HFF-Myc (cell line): ENCODE results near the gene DIAPH3.

Experiments
- DNase-seq: peaks from one replicate; pipeline ENCODE4 v3.0.0-alpha.2; 2011; ENCODE audit warnings: low read depth; ENCODE audit errors: extremely low read depth
- H3K4me3 ChIP-seq: replicated peaks from 2 replicates; pipeline ENCODE4 v1.5.1; 2011; ENCODE audit warnings: low read depth, mild to moderate bottlenecking, control low read depth, low read length
- CTCF ChIP-seq: IDR thresholded peaks from 2 replicates; pipeline ENCODE4 v1.5.1; 2012; ENCODE audit warnings: mild to moderate bottlenecking, low read depth, low read length, control low read depth; ENCODE audit errors: missing control alignments

Gene DIAPH3

GRCh38 chr13:60120617-60121336 is 43.0 kb downstream of the DIAPH3 start:
- H3K4me3 ChIP-seq: no peak overlapping the region
- TF ChIP-seq CTCF: no peak
- no peak for DNase-seq

DNA sequence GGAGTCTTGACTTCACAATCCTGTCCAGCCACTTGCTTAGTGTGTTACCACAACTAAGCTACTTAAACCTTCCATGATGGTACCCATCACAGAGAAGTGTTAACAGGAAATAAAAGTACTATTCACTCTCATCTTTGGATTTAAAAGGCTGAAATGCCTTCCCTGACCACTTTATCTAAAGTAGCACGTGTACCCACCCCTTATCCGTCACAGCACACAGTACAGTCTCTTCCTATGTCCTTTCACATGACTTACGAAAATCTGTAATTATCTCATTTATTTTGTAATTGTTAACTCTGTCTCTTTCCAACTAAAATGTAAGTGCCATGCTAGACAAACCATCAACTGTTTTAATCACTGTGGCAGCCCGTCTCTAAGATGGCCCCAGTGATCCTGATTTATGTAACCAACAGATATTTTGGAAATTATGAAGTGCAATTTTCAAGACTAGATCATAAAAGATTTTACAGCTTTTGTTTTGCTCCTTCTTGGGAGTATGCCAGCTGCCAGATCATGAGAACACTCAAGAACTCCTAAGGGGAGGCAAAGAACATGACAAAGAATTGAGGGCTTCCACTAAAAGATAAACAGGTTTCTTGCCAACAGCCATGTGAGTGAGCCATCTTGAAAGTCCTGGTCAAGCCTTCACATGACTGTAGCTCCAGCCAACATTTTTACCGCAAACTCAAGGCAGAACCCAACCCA is 44.9 kb downstream of the DIAPH3 start:
- H3K4me3 ChIP-seq: no peak overlapping the region
- DNase-seq: no peak
- TF ChIP-seq CTCF: no peak

- no peak for TF ChIP-seq CTCF
- no peak for DNase-seq
- H3K4me3 ChIP-seq: no peak overlapping the region
These were observed 49.2 kb downstream of the DIAPH3 start for GRCh38 chr13:60114499-60115028.

- no peak for DNase-seq
- no peak overlapping the region for H3K4me3 ChIP-seq
- no peak for TF ChIP-seq CTCF
These were observed 51.0 kb downstream of the DIAPH3 start for GRCh38 chr13:60112771-60113170.

DNA sequence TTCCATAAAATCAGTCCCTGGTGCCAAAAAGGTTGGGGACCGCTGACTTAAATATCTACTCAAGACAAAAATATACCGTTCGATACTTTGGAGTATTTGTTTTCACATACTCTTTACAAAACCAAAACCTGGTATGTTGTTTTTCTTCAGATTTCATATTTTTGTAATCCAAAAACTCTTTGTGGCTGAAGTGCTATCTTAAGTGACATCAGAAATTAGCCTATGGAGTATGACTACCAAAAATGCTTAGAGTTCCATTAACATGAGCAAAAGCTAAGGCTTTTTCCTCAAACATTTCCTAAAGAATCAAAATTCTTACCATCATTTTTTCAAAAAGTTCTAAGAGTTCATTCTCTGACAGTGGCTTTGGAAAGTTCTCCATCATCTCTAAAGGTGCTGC is 52.0 kb downstream of the DIAPH3 start:
- no peak for DNase-seq
- H3K4me3 ChIP-seq: no peak overlapping the region
- no peak for TF ChIP-seq CTCF

DNA sequence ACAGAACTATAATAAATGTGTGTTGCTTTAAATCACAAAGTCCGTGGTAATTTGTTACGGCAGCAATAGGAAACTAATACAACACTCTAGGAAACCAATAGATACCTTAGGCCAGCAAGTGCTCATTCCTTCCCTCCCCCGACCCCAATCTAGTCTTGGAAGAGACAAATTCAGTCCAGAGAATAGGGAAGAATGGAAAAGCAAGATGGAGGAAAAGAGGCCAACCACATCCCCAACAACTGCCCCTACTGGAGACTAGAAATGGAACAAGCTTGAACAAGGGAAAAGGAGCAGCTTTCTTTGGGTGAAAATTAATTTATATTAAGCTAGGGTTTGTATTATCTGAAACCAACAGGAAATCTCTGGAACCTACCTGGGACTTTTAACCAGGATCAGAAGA is 54.4 kb downstream of the DIAPH3 start:
- no peak for DNase-seq
- no peak for TF ChIP-seq CTCF
- no peak overlapping the region for H3K4me3 ChIP-seq
